KMS-11 (cell line): ENCODE results near the gene SLC26A3.

ENCODE experiments used
- H2AFZ ChIP-seq: fragments of 200-600 bp; sonication (generic); 2 replicates; pipeline ENCODE4 v1.6.1; 2016; ENCODE audit warnings: antibody characterized with exemption, mixed run types, low read depth
- H3K27ac ChIP-seq: fragments of 200-600 bp; sonication (generic); 2 replicates; pipeline ENCODE4 v1.6.1; 2016; ENCODE audit warnings: mild to moderate bottlenecking, mixed run types
- H3K27me3 ChIP-seq: fragments of 200-600 bp; sonication (generic); 2 replicates; pipeline ENCODE4 v1.6.1; 2017; ENCODE audit warnings: mild to moderate bottlenecking, low read depth, mixed run types, moderate library complexity; ENCODE audit not compliant: insufficient read depth
- H3K36me3 ChIP-seq: fragments of 200-600 bp; sonication (generic); 2 replicates; pipeline ENCODE4 v1.6.1; 2017; ENCODE audit warnings: mild to moderate bottlenecking, mixed run types; ENCODE audit not compliant: insufficient read depth
- H3K4me1 ChIP-seq: fragments of 200-600 bp; sonication (generic); 2 replicates; pipeline ENCODE4 v1.6.1; 2016; ENCODE audit warnings: mild to moderate bottlenecking, low read depth, mixed run types; ENCODE audit not compliant: poor library complexity, severe bottlenecking
- H3K4me2 ChIP-seq: fragments of 200-600 bp; sonication (generic); 2 replicates; pipeline ENCODE4 v1.7.0; 2016; ENCODE audit warnings: mild to moderate bottlenecking, mixed run types
- H3K4me3 ChIP-seq: fragments of 200-600 bp; sonication (generic); IDR thresholded peaks from 2 replicates; pipeline ENCODE4 v1.6.1; 2017; ENCODE audit warnings: low read depth, low read length, mixed read lengths; ENCODE audit not compliant: insufficient read depth
- H3K79me2 ChIP-seq: fragments of 200-600 bp; sonication (generic); 2 replicates; pipeline ENCODE4 v1.6.1; 2016; ENCODE audit warnings: low read depth, mixed run types; ENCODE audit not compliant: insufficient read depth
- H3K9ac ChIP-seq: fragments of 200-600 bp; sonication (generic); 2 replicates; pipeline ENCODE4 v1.6.1; 2016; ENCODE audit warnings: mild to moderate bottlenecking, mixed run types
- H4K20me1 ChIP-seq: fragments of 200-600 bp; sonication (generic); 2 replicates; pipeline ENCODE4 v1.6.1; 2016; ENCODE audit warnings: mild to moderate bottlenecking, mixed run types; ENCODE audit not compliant: insufficient read depth
- TF ChIP-seq, protein P1 (sequence below): fragments of 200-600 bp; sonication (generic); conservative IDR thresholded peaks from 2 replicates; pipeline ENCODE4 v1.6.1; 2017; ENCODE audit warnings: low read depth, mild to moderate bottlenecking, antibody characterized with exemption, low read length, moderate library complexity, mixed read lengths

Gene SLC26A3

DNA sequence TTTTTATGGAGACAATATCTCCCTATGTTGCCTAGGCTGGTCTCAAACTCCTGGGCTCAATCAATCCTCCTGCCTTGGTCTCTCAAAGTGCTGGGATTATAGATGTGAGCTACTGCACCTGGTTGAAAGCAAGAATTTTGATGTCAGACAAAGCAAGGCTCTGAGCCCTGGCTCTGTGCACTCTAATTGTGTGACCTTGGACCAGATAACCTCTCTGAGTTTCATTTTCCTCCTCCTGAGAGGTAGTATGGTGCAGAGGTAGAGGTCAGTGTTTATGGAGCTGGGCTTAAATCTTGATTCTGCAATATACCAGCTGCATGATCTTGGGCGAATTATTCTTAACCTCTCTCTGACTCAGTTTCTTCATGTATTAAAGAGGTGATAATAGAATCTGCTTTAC is 31.4 kb upstream of the SLC26A3 start:
- no peak overlapping the region for H3K9ac ChIP-seq
- H3K79me2 ChIP-seq: no peaks in the 10 kb centered on the region
- H3K4me1 ChIP-seq: no peaks in the 10 kb centered on the region
- no peaks in the 10 kb centered on the region for H3K27me3 ChIP-seq
- no peak overlapping the region for H3K27ac ChIP-seq
- no peak overlapping the region for H2AFZ ChIP-seq
- TF ChIP-seq, protein P1, sequence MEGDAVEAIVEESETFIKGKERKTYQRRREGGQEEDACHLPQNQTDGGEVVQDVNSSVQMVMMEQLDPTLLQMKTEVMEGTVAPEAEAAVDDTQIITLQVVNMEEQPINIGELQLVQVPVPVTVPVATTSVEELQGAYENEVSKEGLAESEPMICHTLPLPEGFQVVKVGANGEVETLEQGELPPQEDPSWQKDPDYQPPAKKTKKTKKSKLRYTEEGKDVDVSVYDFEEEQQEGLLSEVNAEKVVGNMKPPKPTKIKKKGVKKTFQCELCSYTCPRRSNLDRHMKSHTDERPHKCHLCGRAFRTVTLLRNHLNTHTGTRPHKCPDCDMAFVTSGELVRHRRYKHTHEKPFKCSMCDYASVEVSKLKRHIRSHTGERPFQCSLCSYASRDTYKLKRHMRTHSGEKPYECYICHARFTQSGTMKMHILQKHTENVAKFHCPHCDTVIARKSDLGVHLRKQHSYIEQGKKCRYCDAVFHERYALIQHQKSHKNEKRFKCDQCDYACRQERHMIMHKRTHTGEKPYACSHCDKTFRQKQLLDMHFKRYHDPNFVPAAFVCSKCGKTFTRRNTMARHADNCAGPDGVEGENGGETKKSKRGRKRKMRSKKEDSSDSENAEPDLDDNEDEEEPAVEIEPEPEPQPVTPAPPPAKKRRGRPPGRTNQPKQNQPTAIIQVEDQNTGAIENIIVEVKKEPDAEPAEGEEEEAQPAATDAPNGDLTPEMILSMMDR: no peak
- H3K4me2 ChIP-seq: no peak overlapping the region
- no peaks in the 10 kb centered on the region for H3K36me3 ChIP-seq
- no peak overlapping the region for H3K4me3 ChIP-seq
- H4K20me1 ChIP-seq: no peaks in the 10 kb centered on the region

DNA sequence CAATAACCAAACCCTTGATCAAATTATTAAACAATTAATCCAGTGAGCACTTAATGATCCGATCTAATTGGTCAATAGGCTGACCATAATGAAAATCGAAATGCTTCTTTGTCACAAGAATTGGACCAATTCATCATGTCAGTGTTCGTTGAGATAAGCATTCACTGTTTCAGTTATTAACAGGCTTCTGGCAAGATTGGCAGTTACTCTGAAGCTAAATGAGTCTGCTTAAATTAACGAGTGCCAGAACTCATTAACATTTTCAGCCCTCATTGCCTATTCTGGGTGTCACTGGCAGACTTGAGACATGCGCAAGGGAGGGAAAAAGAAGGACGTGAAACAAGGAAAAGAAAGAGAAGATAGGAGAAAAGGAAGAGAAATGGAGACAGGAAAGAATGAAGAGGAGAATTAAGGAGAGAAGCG is 30.7 kb upstream of the SLC26A3 start:
- H4K20me1 ChIP-seq: no peaks in the 10 kb centered on the region
- H3K27ac ChIP-seq: no peak overlapping the region
- H3K36me3 ChIP-seq: no peaks in the 10 kb centered on the region
- TF ChIP-seq, protein P1: no peak
- H3K27me3 ChIP-seq: no peaks in the 10 kb centered on the region
- no peak overlapping the region for H3K4me3 ChIP-seq
- no peaks in the 10 kb centered on the region for H3K4me1 ChIP-seq
- no peak overlapping the region for H3K4me2 ChIP-seq
- H3K79me2 ChIP-seq: no peaks in the 10 kb centered on the region
- H3K9ac ChIP-seq: no peak overlapping the region
- no peak overlapping the region for H2AFZ ChIP-seq

DNA sequence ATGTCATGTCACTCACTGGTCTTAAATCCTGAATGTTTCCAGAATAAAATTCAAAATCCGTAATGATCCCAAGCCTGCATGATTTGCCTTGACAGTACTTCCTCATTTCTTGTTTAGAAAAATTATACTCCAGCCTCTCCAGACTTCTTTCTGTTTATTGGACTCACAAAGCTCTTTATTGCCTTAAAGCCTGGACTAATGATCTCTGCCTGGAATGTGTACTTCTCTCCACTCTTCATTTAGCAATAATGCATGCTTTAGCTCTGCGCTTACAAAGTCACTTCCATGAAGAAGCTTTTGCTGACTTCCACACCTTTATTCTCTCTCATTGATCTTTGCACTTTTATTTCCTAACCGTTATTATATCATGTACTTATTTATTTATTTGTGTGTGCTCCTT is 27.4 kb upstream of the SLC26A3 start:
- H4K20me1 ChIP-seq: no peaks in the 10 kb centered on the region
- no peak overlapping the region for H2AFZ ChIP-seq
- TF ChIP-seq, protein P1: no peak
- H3K79me2 ChIP-seq: no peaks in the 10 kb centered on the region
- no peaks in the 10 kb centered on the region for H3K27me3 ChIP-seq
- no peaks in the 10 kb centered on the region for H3K4me1 ChIP-seq
- no peaks in the 10 kb centered on the region for H3K36me3 ChIP-seq
- H3K27ac ChIP-seq: no peak overlapping the region
- no peak overlapping the region for H3K4me2 ChIP-seq
- H3K9ac ChIP-seq: no peak overlapping the region
- H3K4me3 ChIP-seq: no peak overlapping the region

DNA sequence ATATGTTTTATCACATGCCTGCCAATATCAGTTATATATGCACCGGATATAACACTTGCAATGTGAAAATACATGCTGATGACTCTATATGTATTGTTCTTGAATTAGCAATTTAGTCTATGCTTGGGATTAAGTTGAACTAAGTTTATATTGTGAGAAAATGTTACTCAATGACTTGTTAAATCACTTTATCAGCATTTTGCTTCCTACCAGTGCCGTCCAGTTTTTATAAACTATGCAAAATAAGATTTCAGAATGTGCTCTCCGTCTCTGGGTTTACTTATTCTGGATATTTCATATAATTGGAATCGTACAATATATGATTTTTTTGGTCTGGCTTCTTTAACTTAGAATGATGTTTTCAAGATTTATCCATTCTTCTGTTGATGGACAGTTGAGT is 25.5 kb upstream of the SLC26A3 start:
- Histone ChIP-seq H2AFZ (no peak overlapping the region), H3K27me3 (no peaks in the 10 kb centered on the region), H3K36me3 (no peaks in the 10 kb centered on the region), H4K20me1 (no peaks in the 10 kb centered on the region), H3K4me1 (no peaks in the 10 kb centered on the region), H3K4me2 (no peak overlapping the region), H3K79me2 (no peaks in the 10 kb centered on the region), H3K9ac (no peak overlapping the region), H3K27ac (no peak overlapping the region), H3K4me3 (no peak overlapping the region)
- TF ChIP-seq, protein P1: no peak
